HG03159 (cell line): ENCODE measurements around the gene KLHL40.

Source experiments
- ATAC-seq: cut with Tn5 transposase; IDR thresholded peaks from one replicate; pipeline ENCODE4 v1.9.1; 2021; ENCODE audit warnings: mild to moderate bottlenecking, moderate library complexity; ENCODE audit not compliant: unreplicated experiment

KLHL40 gene

GRCh38 chr3:42702066-42702951 is 17.0 kb downstream of the KLHL40 start, which contains the start of gene HHATL:
Gene HHATL, minus strand, starts transcription at chr3:42702798. Its CDS starts 1,972 bp downstream, at chr3:42700826.
- no peak for ATAC-seq

GRCh38 chr3:42702982-42703694 is 17.8 kb downstream of the KLHL40 start:
- ATAC-seq = no peak

- no peak for ATAC-seq
These were observed 18.3 kb downstream of the KLHL40 start for GRCh38 chr3:42703695-42704025.

- ATAC-seq = no peak
These were observed 19.0 kb downstream of the KLHL40 start for GRCh38 chr3:42704136-42704841.

GRCh38 chr3:42705058-42705767 is 19.9 kb downstream of the KLHL40 start:
- ATAC-seq = no peak

- ATAC-seq = no peak
These were observed 20.7 kb downstream of the KLHL40 start for GRCh38 chr3:42705962-42706585.

- ATAC-seq = no peak
These were observed 21.6 kb downstream of the KLHL40 start for GRCh38 chr3:42706721-42707619.

GRCh38 chr3:42707620-42708355 is 22.5 kb downstream of the KLHL40 start:
- no peak for ATAC-seq

- ATAC-seq = no peak
These were observed 23.3 kb downstream of the KLHL40 start for GRCh38 chr3:42708611-42709151.

GRCh38 chr3:42709621-42710020 is 24.3 kb downstream of the KLHL40 start:
- no peak for ATAC-seq

GRCh38 chr3:42710323-42711021 is 25.1 kb downstream of the KLHL40 start:
- no peak for ATAC-seq

GRCh38 chr3:42711491-42712343 is 26.4 kb downstream of the KLHL40 start:
- no peak for ATAC-seq

- no peak for ATAC-seq
These were observed 27.0 kb downstream of the KLHL40 start for GRCh38 chr3:42712344-42712648.

GRCh38 chr3:42712688-42713372 is 27.5 kb downstream of the KLHL40 start:
- ATAC-seq = no peak

- ATAC-seq = no peak
These were observed 28.4 kb downstream of the KLHL40 start for GRCh38 chr3:42713747-42714146.

- no peak for ATAC-seq
These were observed 29.0 kb downstream of the KLHL40 start for GRCh38 chr3:42714171-42714852.
